GM19023 (cell line): ENCODE measurements around the gene SRPK3.
"Not testable (repeated sequence)": the region's sequence is repeated elsewhere in the genome, so short reads cannot be mapped to it uniquely, and the experiment has no call there.

Source experiments
- ATAC-seq: cut with Tn5 transposase; IDR thresholded peaks from one replicate; pipeline ENCODE4 v1.9.1; 2021; ENCODE audit warnings: mild to moderate bottlenecking, moderate library complexity; ENCODE audit not compliant: unreplicated experiment

SRPK3 gene

DNA sequence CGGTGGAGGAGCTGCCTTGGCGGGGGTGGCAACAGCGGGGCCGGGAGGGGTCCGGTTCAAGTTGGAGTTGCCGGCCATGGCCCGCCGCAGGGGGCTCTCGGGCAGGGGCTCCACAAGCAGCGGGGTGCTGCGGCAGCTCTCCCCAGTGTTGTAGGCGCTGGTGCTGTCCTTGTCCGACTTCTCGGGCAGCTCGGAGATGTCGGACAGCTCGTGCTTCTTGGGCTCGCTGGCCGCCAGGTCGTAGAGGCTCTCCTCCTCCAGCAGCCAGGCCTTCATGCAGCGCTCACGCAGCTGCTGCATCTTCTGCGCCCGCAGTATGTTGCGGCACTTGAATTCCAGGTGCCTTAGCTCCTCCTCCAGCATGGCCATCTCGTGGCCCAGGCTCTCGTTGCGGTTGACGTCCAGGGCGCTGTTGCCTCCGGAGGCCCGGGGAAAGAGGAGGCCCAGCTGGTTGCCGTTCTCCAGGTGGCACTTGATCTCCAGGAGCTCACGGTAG, 23.3 kb downstream of the SRPK3 start:
- no peak for ATAC-seq

DNA sequence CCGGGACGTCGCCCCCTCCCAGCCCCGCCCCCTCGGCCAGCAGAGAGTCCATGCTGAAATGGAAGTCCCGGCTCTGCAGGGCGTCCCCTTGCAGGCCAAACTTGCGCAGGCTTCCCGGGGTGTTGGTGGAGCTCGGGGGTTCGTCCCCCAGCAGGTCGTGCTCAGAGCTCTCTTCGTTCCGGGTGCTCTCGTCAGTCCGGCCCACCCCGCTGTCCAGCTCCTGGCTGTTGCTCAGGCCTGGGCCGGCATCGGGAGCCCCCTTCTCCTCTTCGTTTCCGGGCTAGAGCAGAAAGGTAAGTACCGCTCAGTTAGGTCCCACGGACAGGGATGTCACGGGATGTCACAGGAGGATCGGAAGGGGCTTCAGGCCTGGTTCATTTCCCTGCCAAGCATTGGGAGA, 23.8 kb downstream of the SRPK3 start:
- ATAC-seq = no peak

DNA sequence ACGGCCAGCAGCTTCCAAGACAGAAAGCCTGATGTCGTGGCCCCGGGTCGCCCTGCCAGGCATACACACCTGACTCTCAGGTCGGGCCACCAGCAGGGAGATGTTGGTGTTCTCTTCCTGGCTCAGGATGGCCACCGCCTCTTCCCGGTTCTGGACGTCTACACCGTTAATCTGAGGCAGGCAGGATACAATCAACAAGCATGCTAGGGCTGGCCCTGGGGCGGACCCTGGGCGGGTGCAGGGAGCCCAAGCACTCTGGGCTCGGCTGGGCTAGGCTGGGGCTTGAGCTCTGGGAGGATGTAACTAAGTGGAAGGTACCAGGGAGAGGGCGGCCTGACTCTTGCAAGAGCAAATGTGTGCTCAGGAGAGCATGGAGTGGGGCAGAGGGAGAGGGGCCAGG, 24.6 kb downstream of the SRPK3 start:
- no peak for ATAC-seq

- no peak for ATAC-seq
Measured at GRCh38 chrX:153806999-153807575, 26.2 kb downstream of the SRPK3 start.

DNA sequence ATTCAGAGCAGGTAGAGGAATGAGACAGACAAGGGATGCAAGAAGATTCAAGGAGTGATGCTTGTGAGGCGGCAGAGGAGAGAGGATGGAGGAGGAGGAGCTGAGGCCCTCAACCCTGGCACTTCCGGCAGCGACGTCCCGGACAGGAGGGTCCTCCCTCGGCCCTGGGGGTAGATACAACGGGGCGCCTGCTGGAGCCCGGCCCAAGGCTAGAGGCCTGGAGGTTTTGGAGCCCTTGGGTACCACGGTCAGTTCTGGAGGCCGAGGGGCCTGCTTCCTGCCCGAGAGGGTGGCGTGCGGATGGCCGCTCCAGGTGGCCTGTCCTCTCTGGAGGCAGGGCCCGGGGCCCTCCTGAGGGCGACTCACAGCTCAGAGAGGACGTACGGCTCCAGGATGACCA, 27.1 kb downstream of the SRPK3 start:
- ATAC-seq = no peak

GRCh38 chrX:153812220-153812619, 31.4 kb downstream of the SRPK3 start:
- ATAC-seq = no peak

DNA sequence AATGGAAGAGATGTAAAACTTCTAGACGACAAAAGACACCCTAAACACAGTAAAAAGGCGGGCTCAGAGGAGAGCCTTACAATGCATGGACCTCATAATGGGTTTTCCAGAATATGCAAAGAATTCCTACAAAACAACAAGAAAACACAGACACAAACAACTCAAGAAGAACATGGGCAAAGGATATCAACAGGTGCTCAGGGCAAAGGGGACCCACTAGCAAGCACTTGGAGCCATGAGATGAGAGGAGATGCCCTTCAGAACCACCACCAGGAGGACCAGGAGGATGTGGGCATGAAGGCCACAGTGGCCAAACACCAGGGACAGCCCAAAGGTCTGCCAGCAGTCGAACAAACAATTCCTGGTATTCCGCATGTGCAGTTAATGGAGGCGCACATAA, 32.3 kb downstream of the SRPK3 start:
- ATAC-seq = no peak

GRCh38 chrX:153814591-153815315, 33.9 kb downstream of the SRPK3 start:
- ATAC-seq = no peak

GRCh38 chrX:153816831-153817690, 36.2 kb downstream of the SRPK3 start:
- ATAC-seq = no peak

GRCh38 chrX:153818064-153818463, 37.2 kb downstream of the SRPK3 start:
- ATAC-seq = not testable (repeated sequence)

DNA sequence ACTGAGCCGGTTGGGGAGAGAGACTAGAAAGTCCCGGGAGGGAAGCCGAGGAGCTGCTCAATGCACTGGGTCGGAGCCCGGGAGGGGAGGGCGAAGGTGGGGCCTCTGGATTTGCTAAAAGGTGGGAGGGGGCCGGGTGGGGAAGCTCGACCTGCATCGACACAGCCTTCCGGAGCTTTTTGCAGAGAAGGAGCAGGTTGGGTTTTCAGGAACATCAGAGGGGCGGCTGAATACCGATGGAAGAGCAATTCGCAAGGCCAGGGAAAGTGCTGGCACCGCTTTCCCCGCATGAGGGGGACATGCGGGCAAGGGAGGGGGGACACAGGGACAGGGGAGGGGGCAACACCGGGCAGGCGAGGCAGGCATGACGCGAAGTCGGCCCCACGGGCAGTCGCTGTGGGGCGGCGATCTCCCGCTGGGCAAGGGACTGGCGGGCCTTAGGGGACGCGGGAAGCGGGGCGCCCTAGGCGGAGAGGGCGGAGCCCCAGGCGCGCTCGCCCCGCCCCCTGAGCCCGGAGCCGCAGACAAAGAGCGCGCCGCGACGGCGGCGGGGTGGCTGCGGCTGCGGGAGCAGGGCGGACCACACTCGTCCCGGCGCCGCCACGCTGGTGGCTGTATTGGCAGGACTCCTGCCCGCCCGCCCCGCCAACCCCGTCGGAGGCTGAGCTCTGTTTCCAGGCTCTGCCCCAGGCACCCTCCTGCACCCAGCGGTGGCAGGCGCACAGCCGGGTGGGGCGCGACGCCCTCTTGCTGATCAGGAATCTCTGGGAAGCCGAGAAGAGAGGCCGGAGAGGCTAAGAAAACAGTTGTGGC, 37.9 kb downstream of the SRPK3 start:
- no peak for ATAC-seq

DNA sequence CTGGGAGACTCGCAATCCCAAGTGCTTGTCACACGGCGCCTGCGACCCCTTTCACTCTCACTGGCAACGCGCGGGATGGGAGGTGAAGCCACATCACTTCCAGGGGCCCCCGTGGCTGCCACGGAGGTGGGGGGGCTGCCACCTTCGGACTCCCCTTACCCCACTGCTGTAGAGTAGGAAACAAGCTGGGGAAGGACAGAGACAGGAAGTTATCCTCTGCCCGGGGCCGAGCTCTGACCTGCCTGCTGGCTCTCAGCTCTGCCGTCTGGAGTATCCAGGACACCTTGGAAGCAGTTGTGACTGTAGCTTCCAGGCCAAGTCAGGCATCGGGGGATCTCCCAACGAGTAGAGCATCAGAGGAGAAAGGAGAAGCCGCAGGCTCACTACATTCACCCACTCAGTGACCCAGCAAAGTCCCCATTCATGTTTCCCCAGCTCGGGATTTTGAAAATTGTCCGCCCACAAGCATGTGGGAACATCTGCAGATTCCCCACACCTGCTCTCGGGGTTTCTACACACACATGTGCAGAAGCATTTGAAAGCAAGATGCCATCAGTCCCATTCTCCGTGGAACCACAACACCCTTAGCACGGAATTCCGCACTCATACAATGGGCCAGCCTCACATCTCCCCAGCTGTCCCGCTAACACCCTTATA, 38.7 kb downstream of the SRPK3 start:
- ATAC-seq = no peak

DNA sequence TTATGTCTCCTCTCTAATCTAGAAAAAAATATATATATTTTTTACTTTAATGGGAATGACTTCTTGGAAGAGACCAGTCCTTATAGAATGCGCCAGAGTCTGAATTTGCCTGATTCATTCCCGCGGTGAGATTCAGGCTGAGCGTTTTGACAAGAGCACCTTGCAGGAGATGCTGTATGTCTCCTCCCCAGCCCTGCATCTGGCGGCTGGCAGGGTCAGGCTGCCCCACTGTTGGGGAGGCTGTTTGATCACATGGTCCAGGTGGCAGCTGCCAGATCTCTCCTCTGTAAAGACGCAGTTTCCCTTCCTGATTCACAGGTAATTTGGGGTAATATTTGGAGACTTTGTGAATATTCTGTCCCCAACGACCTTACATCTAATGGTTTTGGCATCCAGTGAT, 39.8 kb downstream of the SRPK3 start:
- no peak for ATAC-seq

- no peak for ATAC-seq
Measured at GRCh38 chrX:153821066-153821465, 40.2 kb downstream of the SRPK3 start.

DNA sequence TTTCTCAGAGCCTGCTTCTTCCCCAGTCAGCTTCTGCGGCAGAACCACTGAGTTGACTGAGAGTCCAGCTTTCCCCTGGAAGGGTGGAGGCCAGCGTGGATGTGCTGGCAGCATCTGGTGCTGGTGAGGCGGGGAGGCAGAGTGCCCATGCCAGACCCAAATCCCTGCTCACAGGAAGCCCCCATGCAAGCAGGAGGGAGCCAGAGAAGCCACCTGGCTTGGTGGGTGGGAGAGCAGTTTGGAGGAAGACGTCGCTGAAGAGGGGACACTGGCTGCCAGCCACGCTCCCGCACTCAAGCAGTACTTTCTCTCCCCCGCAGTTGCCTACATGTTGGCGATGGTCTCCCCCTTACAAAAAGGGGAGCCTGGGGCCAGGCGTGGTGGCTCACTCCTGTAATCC, 43.5 kb downstream of the SRPK3 start:
- no peak for ATAC-seq

- ATAC-seq = no peak
Measured at GRCh38 chrX:153825042-153825441, 44.2 kb downstream of the SRPK3 start.

DNA sequence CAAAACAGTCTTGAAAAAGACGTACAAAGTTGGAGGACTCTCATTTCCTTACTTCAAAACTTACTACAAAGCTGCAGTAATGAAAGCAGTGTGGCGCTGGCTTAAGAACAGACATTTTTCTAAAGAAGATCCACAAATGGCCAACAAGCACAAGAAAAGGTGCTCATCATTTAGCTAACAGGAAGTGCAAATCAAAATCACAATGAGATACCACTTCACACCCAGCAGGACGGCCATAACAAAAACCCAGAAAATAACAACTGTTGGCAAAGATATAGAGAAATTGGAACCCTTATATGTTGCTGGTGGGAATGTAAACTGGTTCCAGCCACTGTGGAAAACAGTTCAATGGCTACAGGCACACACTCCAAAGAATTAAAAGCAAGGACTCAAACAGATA, 46.2 kb downstream of the SRPK3 start:
- no peak for ATAC-seq

DNA sequence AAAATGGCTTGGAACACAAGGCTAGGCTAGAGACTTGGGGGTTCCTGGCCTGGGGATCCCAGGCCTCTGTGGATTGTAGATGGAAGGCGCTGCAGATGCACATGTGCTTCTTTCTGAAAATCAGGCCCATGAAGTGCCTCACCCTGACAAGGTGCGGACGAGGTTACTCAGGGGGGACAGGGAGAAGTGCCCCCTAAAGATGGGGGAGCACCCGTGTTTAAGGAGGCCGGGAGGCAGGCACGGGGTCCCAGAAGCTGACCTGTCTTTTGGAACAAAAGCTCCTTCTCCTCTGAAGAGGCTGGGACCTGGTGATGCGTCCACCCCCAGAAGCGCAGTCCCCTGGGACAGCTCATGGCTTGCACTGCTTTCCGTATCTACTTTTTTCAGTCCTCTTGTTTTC, 47.1 kb downstream of the SRPK3 start:
- no peak for ATAC-seq

DNA sequence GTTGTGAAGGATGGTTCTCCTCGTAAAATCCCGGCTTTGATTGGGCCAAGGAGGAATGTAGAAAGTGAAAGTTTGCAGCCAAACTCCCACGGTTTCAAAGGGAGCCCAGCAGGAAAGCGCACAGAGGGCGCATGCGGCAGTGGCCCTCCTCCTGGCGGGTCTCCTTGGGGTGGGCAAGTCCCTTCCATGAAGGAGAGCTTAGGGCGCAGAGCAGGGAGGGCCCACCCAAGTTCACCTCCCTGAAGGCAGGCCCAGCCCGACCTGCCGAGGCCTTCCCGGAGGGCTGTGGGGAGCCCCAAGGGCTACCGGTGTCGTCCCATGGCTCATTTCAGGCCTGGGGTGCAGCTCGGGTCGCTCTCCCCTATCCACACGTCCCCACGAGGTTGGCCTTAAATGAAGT, 47.5 kb downstream of the SRPK3 start:
- ATAC-seq = no peak

- no peak for ATAC-seq
Measured at GRCh38 chrX:153828723-153829548, 48.1 kb downstream of the SRPK3 start.
